SK-N-SH treated with all-trans-retinoic acid at 6 μM for 48 hours (cell line): ENCODE results near the gene NFAT5.
"Not testable (repeated sequence)": the region's sequence is repeated elsewhere in the genome, so short reads cannot be mapped to it uniquely, and the experiment has no call there.

ENCODE experiments used
- CREB5 ChIP-seq: fragments of 250-450 bp; sonication (Bioruptor Pico); IDR thresholded peaks from 2 replicates; pipeline ENCODE4 v1.5.1; 2020; ENCODE audit warnings: low read depth, mild to moderate bottlenecking, moderate library complexity
- ISL1 ChIP-seq: fragments of 250-450 bp; sonication (Bioruptor Pico); IDR thresholded peaks from 2 replicates; pipeline ENCODE4 v2.1.2; 2022; ENCODE audit warnings: mild to moderate bottlenecking, moderate library complexity
- RARB ChIP-seq: fragments of 250-450 bp; sonication (Bioruptor Pico); IDR thresholded peaks from 2 replicates; pipeline ENCODE4 v1.8.0; 2021; ENCODE audit warnings: mild to moderate bottlenecking, moderate library complexity
- TOX ChIP-seq: fragments of 250-450 bp; sonication (Bioruptor Pico); IDR thresholded peaks from 2 replicates; pipeline ENCODE4 v1.8.0; 2021; ENCODE audit warnings: mild to moderate bottlenecking, moderate library complexity, borderline replicate concordance
- ZC3H10 ChIP-seq: fragments of 250-450 bp; sonication (Bioruptor Pico); IDR thresholded peaks from 2 replicates; pipeline ENCODE4 v1.5.1; 2021; ENCODE audit warnings: mild to moderate bottlenecking, moderate library complexity
- TF ChIP-seq, protein P1 (sequence below): fragments of 250-450 bp; sonication (Bioruptor Pico); IDR thresholded peaks from 2 replicates; pipeline ENCODE4 v1.8.0; 2021; ENCODE audit warnings: low read depth, mild to moderate bottlenecking, moderate library complexity, borderline replicate concordance

DNA sequence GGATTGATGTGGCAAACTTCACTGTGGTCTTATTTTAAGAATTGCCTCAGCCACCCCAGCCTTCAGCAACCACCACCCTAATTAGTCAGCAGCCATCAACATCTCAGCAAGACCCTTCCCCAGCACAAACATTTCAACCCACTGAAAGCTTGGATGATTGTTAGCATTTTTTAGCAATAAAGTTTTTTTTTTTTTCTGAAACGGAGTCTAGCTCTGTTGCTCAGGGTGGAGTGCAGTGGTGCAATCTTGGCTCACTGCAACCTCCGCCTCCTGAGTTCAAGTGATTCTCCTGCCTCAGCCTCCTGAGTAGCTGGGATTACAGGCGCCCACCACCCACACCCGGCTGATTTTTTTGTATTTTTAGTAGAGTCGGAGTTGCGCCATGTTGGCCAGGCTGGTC is 19.1 kb upstream of the NFAT5 start:
- not testable (repeated sequence) for TF ChIP-seq RARB (CRISPR knock-in tag); CREB5 (CRISPR knock-in tag); ZC3H10; ISL1 (CRISPR knock-in tag); TOX (CRISPR knock-in tag)
- TF ChIP-seq, protein P1, sequence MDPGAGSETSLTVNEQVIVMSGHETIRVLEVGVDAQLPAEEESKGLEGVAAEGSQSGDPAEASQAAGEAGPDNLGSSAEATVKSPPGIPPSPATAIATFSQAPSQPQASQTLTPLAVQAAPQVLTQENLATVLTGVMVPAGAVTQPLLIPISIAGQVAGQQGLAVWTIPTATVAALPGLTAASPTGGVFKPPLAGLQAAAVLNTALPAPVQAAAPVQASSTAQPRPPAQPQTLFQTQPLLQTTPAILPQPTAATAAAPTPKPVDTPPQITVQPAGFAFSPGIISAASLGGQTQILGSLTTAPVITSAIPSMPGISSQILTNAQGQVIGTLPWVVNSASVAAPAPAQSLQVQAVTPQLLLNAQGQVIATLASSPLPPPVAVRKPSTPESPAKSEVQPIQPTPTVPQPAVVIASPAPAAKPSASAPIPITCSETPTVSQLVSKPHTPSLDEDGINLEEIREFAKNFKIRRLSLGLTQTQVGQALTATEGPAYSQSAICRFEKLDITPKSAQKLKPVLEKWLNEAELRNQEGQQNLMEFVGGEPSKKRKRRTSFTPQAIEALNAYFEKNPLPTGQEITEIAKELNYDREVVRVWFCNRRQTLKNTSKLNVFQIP (CRISPR knock-in tag) = not testable (repeated sequence)
